WTC11 (cell line): ENCODE results near the gene DEDD2. TPM values are rescaled to one million over a fixed set of nuclear protein-coding genes. Genes with fewer than 3 reads are reported as not detected.

Experiments
- ATAC-seq: fragments of 200-7000 bp; cut with Tn5 transposase; 2 replicates; pipeline ENCODE4 v1.10.0; 2021; ENCODE audit warnings: mild to moderate bottlenecking, moderate library complexity
- CTCF ChIA-PET: fragments of 300-600 bp; sonication (Branson Sonifier 250); formaldehyde crosslinking; loops from one replicate; lab custom pipeline; 2021; ENCODE audit warnings: antibody characterized with exemption; lab: Charles Lee
- POLR2A ChIA-PET: fragments of 350-600 bp; sonication (Branson Sonifier 250); formaldehyde crosslinking; loops from one replicate; lab custom pipeline; 2021; ENCODE audit warnings: antibody characterized with exemption; lab: Charles Lee
- DNase-seq: peaks from one replicate; pipeline ENCODE4 v3.0.0; 2021; ENCODE audit warnings: low spot score
- H3K27ac Mint-ChIP-seq: 2 replicates; pipeline ENCODE4 v1.8.0; 2021; ENCODE audit warnings: mixed read lengths
- H3K27me3 Mint-ChIP-seq: 2 replicates; pipeline ENCODE4 v1.8.0; 2021; ENCODE audit warnings: low read depth, mild to moderate bottlenecking, moderate library complexity, mixed read lengths
- H3K36me3 Mint-ChIP-seq: 2 replicates; pipeline ENCODE4 v1.8.0; 2021; ENCODE audit warnings: mixed read lengths
- H3K4me1 Mint-ChIP-seq: 2 replicates; pipeline ENCODE4 v1.8.0; 2022; ENCODE audit warnings: mixed read lengths
- H3K4me3 Mint-ChIP-seq: 2 replicates; pipeline ENCODE4 v1.8.0; 2021; ENCODE audit warnings: mild to moderate bottlenecking, moderate library complexity, mixed read lengths
- H3K9me3 Mint-ChIP-seq: 2 replicates; pipeline ENCODE4 v1.8.0; 2021; ENCODE audit warnings: mixed read lengths
- AFF4 ChIP-seq: sonication (generic); formaldehyde crosslinking; IDR thresholded peaks from 2 replicates; pipeline ENCODE4 v1.8.1; 2023; ENCODE audit warnings: mild to moderate bottlenecking, missing genetic modification reagents, borderline replicate concordance
- ARID4B ChIP-seq: sonication (generic); formaldehyde crosslinking; IDR thresholded peaks from 2 replicates; pipeline ENCODE4 v1.8.0; 2023; ENCODE audit warnings: missing genetic modification reagents, mild to moderate bottlenecking, borderline replicate concordance
- ATF1 ChIP-seq: sonication (generic); formaldehyde crosslinking; IDR thresholded peaks from 2 replicates; pipeline ENCODE4 v1.8.1; 2023; ENCODE audit warnings: mild to moderate bottlenecking, moderate library complexity, missing genetic modification reagents
- ESRRA ChIP-seq: sonication (generic); formaldehyde crosslinking; IDR thresholded peaks from 2 replicates; pipeline ENCODE4 v1.8.1; 2022; ENCODE audit warnings: mild to moderate bottlenecking, missing genetic modification reagents, borderline replicate concordance
- IRF2 ChIP-seq: sonication (generic); formaldehyde crosslinking; IDR thresholded peaks from 2 replicates; pipeline ENCODE4 v1.8.0; 2022; ENCODE audit warnings: low read depth, missing genetic modification reagents, borderline replicate concordance
- NFYB ChIP-seq: sonication (generic); formaldehyde crosslinking; conservative IDR thresholded peaks from 2 replicates; pipeline ENCODE4 v1.8.0; 2022; ENCODE audit warnings: low read depth, missing genetic modification reagents
- NR1H2 ChIP-seq: sonication (generic); formaldehyde crosslinking; IDR thresholded peaks from 2 replicates; pipeline ENCODE4 v1.9.0; 2021; ENCODE audit warnings: mild to moderate bottlenecking, moderate library complexity, missing genetic modification reagents
- NR3C1 ChIP-seq: sonication (generic); formaldehyde crosslinking; conservative IDR thresholded peaks from 2 replicates; pipeline ENCODE4 v1.8.1; 2023; ENCODE audit warnings: low read depth, mild to moderate bottlenecking, missing genetic modification reagents
- RORB ChIP-seq: fragments of 250-450 bp; sonication (Bioruptor Pico); IDR thresholded peaks from 2 replicates; pipeline ENCODE4 v1.9.0; 2021; ENCODE audit warnings: mild to moderate bottlenecking
- SMAD3 ChIP-seq: sonication (generic); formaldehyde crosslinking; IDR thresholded peaks from 2 replicates; pipeline ENCODE4 v1.8.0; 2022; ENCODE audit warnings: missing genetic modification reagents, mild to moderate bottlenecking, borderline replicate concordance
- TCF7 ChIP-seq: sonication (generic); formaldehyde crosslinking; IDR thresholded peaks from 2 replicates; pipeline ENCODE4 v1.8.0; 2022; ENCODE audit warnings: mild to moderate bottlenecking, low read depth, missing genetic modification reagents, moderate library complexity
- TEAD1 ChIP-seq: sonication (generic); formaldehyde crosslinking; IDR thresholded peaks from 2 replicates; pipeline ENCODE4 v1.8.0; 2022; ENCODE audit warnings: mild to moderate bottlenecking, missing genetic modification reagents
- USF1 ChIP-seq: sonication (generic); formaldehyde crosslinking; IDR thresholded peaks from 2 replicates; pipeline ENCODE4 v1.8.0; 2022; ENCODE audit warnings: mild to moderate bottlenecking, missing genetic modification reagents
- ZNF219 ChIP-seq: sonication (generic); formaldehyde crosslinking; IDR thresholded peaks from 2 replicates; pipeline ENCODE4 v1.8.0; 2023; ENCODE audit warnings: missing genetic modification reagents, mild to moderate bottlenecking, borderline replicate concordance
- ZNF281 ChIP-seq: sonication (generic); formaldehyde crosslinking; IDR thresholded peaks from 2 replicates; pipeline ENCODE4 v1.8.0; 2023; ENCODE audit warnings: mild to moderate bottlenecking, missing genetic modification reagents
- ZNF416 ChIP-seq: fragments of 250-450 bp; sonication (Bioruptor Pico); IDR thresholded peaks from 2 replicates; pipeline ENCODE4 v1.9.0; 2021; ENCODE audit warnings: mild to moderate bottlenecking, inconsistent platforms
- ZNF512 ChIP-seq: sonication (generic); formaldehyde crosslinking; IDR thresholded peaks from 2 replicates; pipeline ENCODE4 v1.8.1; 2022; ENCODE audit warnings: missing genetic modification reagents, borderline replicate concordance
- total RNA-seq: library from RNA; stranded (reverse); gene quantifications from 3 replicates; pipeline ENCODE4 v1.2.3, GENCODE V29; 2021

DEDD2 gene
- total RNA-seq, 1 experiment from 2014 or later: 37.7 TPM

- TF ChIP-seq ARID4B: 0 out of 2 replicates have a peak, but pooled peaks have one; percentile 49
These were observed 591 bp downstream of the DEDD2 start (continued) for GRCh38 chr19:42216653-42217519.

- H3K27ac Mint-ChIP-seq: peak overlapping the region; percentile 3; the same call in 1 of the 2 replicates
These were observed 2.5 kb downstream of the DEDD2 start for GRCh38 chr19:42214810-42215485.

More at GRCh38 chr19:42214810-42215485, 2.5 kb downstream of the DEDD2 start:
- DNase-seq: no peak
- ChIA-PET CTCF (interaction anchor here (1.1 kb wide), 1 partner anchor 32 kb away, joined by 3 read pairs; no protein-coding TSS in a partner anchor), POLR2A (no interaction called here)
- H3K9me3 Mint-ChIP-seq: no peaks in the 10 kb centered on the region
- ATAC-seq: no peak
- no peaks in the 10 kb centered on the region; the same call in 1 of the 2 replicates for H3K27me3 Mint-ChIP-seq
- H3K4me3 Mint-ChIP-seq: peak overlapping the region; percentile 97; the same call in 1 of the 2 replicates
- peaks cover 30% of the 10 kb centered on the region for H3K4me1 Mint-ChIP-seq
- H3K36me3 Mint-ChIP-seq: peaks cover 34% of the 10 kb centered on the region
- no peak for TF ChIP-seq ZNF281 (CRISPR knock-in tag)
- no peak for TF ChIP-seq NR3C1 (CRISPR knock-in tag)
- no peak for TF ChIP-seq TCF7 (CRISPR knock-in tag)
- no peak for TF ChIP-seq USF1
- TF ChIP-seq ZNF219: no peak
- TF ChIP-seq ZNF512 (CRISPR knock-in tag): no peak
- no peak for TF ChIP-seq RORB (CRISPR knock-in tag)
- TF ChIP-seq AFF4 (CRISPR knock-in tag): no peak
- no peak for TF ChIP-seq TEAD1
- no peak for TF ChIP-seq ESRRA
- TF ChIP-seq SMAD3 (CRISPR knock-in tag): no peak
- no peak for TF ChIP-seq ZNF416 (CRISPR knock-in tag)
- TF ChIP-seq NFYB (CRISPR knock-in tag): no peak
- TF ChIP-seq IRF2 (CRISPR knock-in tag): no peak
- TF ChIP-seq ATF1 (CRISPR knock-in tag): no peak
- no peak for TF ChIP-seq NR1H2 (CRISPR knock-in tag)
